Activated T-helper 9 cell treated with anti-CD3 and anti-CD28 coated beads, Interleukin-2, amount 50 U/mL, for 16 hours (primary cell): ENCODE results near the gene MAB21L3.
"Not testable (repeated sequence)": the region's sequence is repeated elsewhere in the genome, so short reads cannot be mapped to it uniquely, and the experiment has no call there.

ENCODE experiments used
- DNase-seq: peaks from one replicate; pipeline ENCODE4 v3.0.0-alpha.2; 2020; ENCODE audit warnings: low read depth

MAB21L3 gene

GRCh38 chr1:116138277-116138792, 27.1 kb downstream of the MAB21L3 start:
- no peak for DNase-seq

GRCh38 chr1:116139592-116140134, 28.5 kb downstream of the MAB21L3 start:
- no peak for DNase-seq

GRCh38 chr1:116144151-116144550, 33.0 kb downstream of the MAB21L3 start:
- DNase-seq: no peak

- not testable (repeated sequence) for DNase-seq
These were observed 35.4 kb downstream of the MAB21L3 start for GRCh38 chr1:116146447-116147113.

- DNase-seq: no peak
These were observed 35.9 kb downstream of the MAB21L3 start for GRCh38 chr1:116147114-116147510.

- no peak for DNase-seq
These were observed 36.8 kb downstream of the MAB21L3 start for GRCh38 chr1:116147972-116148371.

- DNase-seq: no peak
These were observed 37.8 kb downstream of the MAB21L3 start for GRCh38 chr1:116148967-116149366.

GRCh38 chr1:116150368-116150767, 39.2 kb downstream of the MAB21L3 start:
- no peak for DNase-seq

- peak; percentile 72 for DNase-seq
These were observed 40.8 kb downstream of the MAB21L3 start for GRCh38 chr1:116151739-116152576.

- no peak for DNase-seq
These were observed 41.4 kb downstream of the MAB21L3 start for GRCh38 chr1:116152577-116152943.

GRCh38 chr1:116152950-116153691, 41.9 kb downstream of the MAB21L3 start:
- DNase-seq: no peak

GRCh38 chr1:116153692-116154031, 42.5 kb downstream of the MAB21L3 start:
- no peak for DNase-seq

GRCh38 chr1:116154536-116154935, 43.3 kb downstream of the MAB21L3 start:
- no peak for DNase-seq

GRCh38 chr1:116157096-116157495, 45.9 kb downstream of the MAB21L3 start:
- DNase-seq: no peak

GRCh38 chr1:116159177-116159576, 48.0 kb downstream of the MAB21L3 start:
- no peak for DNase-seq

- no peak for DNase-seq
These were observed 48.4 kb downstream of the MAB21L3 start for GRCh38 chr1:116159611-116160010.

GRCh38 chr1:116161390-116161789, 50.2 kb downstream of the MAB21L3 start:
- DNase-seq: no peak

- no peak for DNase-seq
These were observed 50.7 kb downstream of the MAB21L3 start for GRCh38 chr1:116161877-116162390.

GRCh38 chr1:116163533-116163932, 52.3 kb downstream of the MAB21L3 start:
- DNase-seq: no peak

- no peak for DNase-seq
These were observed 53.0 kb downstream of the MAB21L3 start for GRCh38 chr1:116164150-116164549.

- no peak for DNase-seq
These were observed 53.6 kb downstream of the MAB21L3 start for GRCh38 chr1:116164604-116165368.
